MM.1S (cell line): ENCODE measurements around the gene SNX9.

Experiments used
- DNase-seq: peaks from one replicate; pipeline ENCODE4 v3.0.0-alpha.2; 2015
- H2AFZ ChIP-seq: fragments of 300-600 bp; sonication (generic); 2 replicates; pipeline ENCODE4 v1.6.0; 2016; ENCODE audit warnings: antibody characterized with exemption, low read length
- H3F3A ChIP-seq: fragments of 300-600 bp; sonication (generic); 2 replicates; pipeline ENCODE4 v1.6.1; 2016; ENCODE audit warnings: mild to moderate bottlenecking, antibody characterized with exemption, low read length, moderate library complexity, mixed read lengths; ENCODE audit not compliant: insufficient read depth
- H3K27ac ChIP-seq: fragments of 300-600 bp; sonication (generic); 2 replicates; pipeline ENCODE4 v1.5.1; 2016; ENCODE audit warnings: mild to moderate bottlenecking, low read length
- H3K27me3 ChIP-seq: fragments of 300-600 bp; sonication (generic); replicated peaks from 2 replicates; pipeline ENCODE4 v1.6.0; 2016; ENCODE audit warnings: low read length; ENCODE audit not compliant: insufficient read depth
- H3K36me3 ChIP-seq: fragments of 300-600 bp; sonication (generic); replicated peaks from 2 replicates; pipeline ENCODE4 v1.6.1; 2016; ENCODE audit warnings: mild to moderate bottlenecking, low read length, mixed read lengths; ENCODE audit not compliant: insufficient read depth
- H3K4me1 ChIP-seq: fragments of 300-600 bp; sonication (generic); 2 replicates; pipeline ENCODE4 v1.6.1; 2016; ENCODE audit warnings: low read length, mixed read lengths
- H3K4me2 ChIP-seq: fragments of 300-600 bp; sonication (generic); 2 replicates; pipeline ENCODE4 v1.6.0; 2016; ENCODE audit warnings: low read depth, low read length
- H3K4me3 ChIP-seq: fragments of 300-600 bp; sonication (generic); 2 replicates; pipeline ENCODE4 v1.5.1; 2016; ENCODE audit warnings: low read length, mixed read lengths
- H3K79me2 ChIP-seq: fragments of 300-600 bp; sonication (generic); 2 replicates; pipeline ENCODE4 v1.6.1; 2016; ENCODE audit warnings: mixed run types, low read length, mixed read lengths
- H3K9ac ChIP-seq: fragments of 300-600 bp; sonication (generic); 2 replicates; pipeline ENCODE4 v1.6.1; 2016; ENCODE audit warnings: low read length, mixed read lengths
- H3K9me2 ChIP-seq: fragments of 300-600 bp; sonication (generic); replicated peaks from 2 replicates; pipeline ENCODE4 v1.6.1; 2016; ENCODE audit warnings: mild to moderate bottlenecking, low read length, mixed read lengths; ENCODE audit not compliant: insufficient read depth
- H3K9me3 ChIP-seq: fragments of 300-600 bp; sonication (generic); replicated peaks from 2 replicates; pipeline ENCODE4 v1.6.1; 2016; ENCODE audit warnings: mild to moderate bottlenecking, low read length, mixed read lengths; ENCODE audit not compliant: insufficient read depth
- H4K20me1 ChIP-seq: fragments of 300-600 bp; sonication (generic); 2 replicates; pipeline ENCODE4 v1.6.1; 2016; ENCODE audit warnings: mild to moderate bottlenecking, low read length, moderate library complexity, mixed read lengths; ENCODE audit not compliant: insufficient read depth
- EZH2 ChIP-seq: fragments of 300-600 bp; sonication (generic); optimal IDR thresholded peaks from 2 replicates; pipeline ENCODE3; 2017; ENCODE audit warnings: low read depth, mild to moderate bottlenecking, antibody characterized with exemption, low read length, mixed read lengths
- EZH2phosphoT487 ChIP-seq: fragments of 300-600 bp; sonication (generic); IDR thresholded peaks from 2 replicates; pipeline ENCODE4 v1.6.1; 2018; ENCODE audit warnings: antibody characterized with exemption, low read length
- TF ChIP-seq, protein P1 (sequence below): fragments of 300-600 bp; sonication (generic); IDR thresholded peaks from 2 replicates; pipeline ENCODE4 v1.5.1; 2016; ENCODE audit warnings: antibody characterized with exemption, low read length, mixed read lengths

Gene SNX9

DNA sequence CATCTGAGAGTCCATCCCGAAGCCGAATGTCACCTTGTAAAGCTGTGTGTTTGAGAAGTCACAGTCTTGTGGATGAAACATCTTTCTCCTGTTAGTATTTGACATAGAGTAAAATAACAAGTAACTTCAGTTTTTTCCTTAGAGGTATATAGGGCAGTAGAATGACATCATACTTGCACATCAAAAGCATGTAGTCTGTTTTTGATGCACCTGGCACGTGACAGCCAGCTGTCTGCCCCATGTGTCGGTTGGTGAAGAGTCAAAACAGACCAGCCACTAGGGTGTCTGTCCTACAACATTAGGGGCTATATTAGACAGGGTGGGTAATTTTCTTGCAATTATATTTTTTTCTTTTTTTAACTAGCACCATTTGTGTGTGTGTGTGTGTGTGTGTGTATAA is 70.2 kb downstream of the SNX9 start:
- Histone ChIP-seq H3K27me3 (no peaks in the 10 kb centered on the region), H3F3A (no peaks in the 10 kb centered on the region), H3K4me2 (no peak overlapping the region), H3K4me1 (no peaks in the 10 kb centered on the region), H3K27ac (no peak overlapping the region), H3K9me2 (no peaks in the 10 kb centered on the region), H3K36me3 (no peaks in the 10 kb centered on the region), H3K79me2 (no peaks in the 10 kb centered on the region), H3K9ac (no peak overlapping the region), H2AFZ (no peak overlapping the region), H3K9me3 (no peaks in the 10 kb centered on the region), H4K20me1 (no peaks in the 10 kb centered on the region), H3K4me3 (no peak overlapping the region)
- no peak for DNase-seq
- TF ChIP-seq EZH2phosphoT487 = no peak
- TF ChIP-seq, protein P1, sequence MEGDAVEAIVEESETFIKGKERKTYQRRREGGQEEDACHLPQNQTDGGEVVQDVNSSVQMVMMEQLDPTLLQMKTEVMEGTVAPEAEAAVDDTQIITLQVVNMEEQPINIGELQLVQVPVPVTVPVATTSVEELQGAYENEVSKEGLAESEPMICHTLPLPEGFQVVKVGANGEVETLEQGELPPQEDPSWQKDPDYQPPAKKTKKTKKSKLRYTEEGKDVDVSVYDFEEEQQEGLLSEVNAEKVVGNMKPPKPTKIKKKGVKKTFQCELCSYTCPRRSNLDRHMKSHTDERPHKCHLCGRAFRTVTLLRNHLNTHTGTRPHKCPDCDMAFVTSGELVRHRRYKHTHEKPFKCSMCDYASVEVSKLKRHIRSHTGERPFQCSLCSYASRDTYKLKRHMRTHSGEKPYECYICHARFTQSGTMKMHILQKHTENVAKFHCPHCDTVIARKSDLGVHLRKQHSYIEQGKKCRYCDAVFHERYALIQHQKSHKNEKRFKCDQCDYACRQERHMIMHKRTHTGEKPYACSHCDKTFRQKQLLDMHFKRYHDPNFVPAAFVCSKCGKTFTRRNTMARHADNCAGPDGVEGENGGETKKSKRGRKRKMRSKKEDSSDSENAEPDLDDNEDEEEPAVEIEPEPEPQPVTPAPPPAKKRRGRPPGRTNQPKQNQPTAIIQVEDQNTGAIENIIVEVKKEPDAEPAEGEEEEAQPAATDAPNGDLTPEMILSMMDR = no peak
- TF ChIP-seq EZH2 = no peak

DNA sequence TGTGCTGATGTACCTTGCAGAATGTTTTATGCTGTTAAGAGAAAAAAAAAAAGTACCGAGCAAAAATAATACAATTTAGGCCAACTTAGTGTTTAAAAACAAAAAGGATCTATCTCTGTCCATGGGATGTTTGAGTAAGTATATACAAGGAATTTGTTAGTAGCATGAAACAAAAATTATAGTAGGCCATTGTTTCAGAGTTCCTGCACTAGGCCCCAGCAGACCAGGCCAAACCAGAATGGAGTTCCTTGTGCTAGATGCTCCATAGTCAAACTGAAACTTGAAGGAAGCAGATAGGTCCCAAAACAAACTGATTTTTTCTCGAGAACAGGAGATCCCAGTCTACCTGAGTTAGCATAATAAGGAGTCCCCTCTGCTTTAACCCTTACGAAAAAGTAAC is 72.5 kb downstream of the SNX9 start:
- TF ChIP-seq, protein P1 = no peak
- TF ChIP-seq EZH2 (no peak), EZH2phosphoT487 (no peak)
- Histone ChIP-seq H3K4me2 (no peak overlapping the region), H3K36me3 (no peaks in the 10 kb centered on the region), H2AFZ (no peak overlapping the region), H3K27me3 (no peaks in the 10 kb centered on the region), H3K4me1 (no peaks in the 10 kb centered on the region), H3F3A (no peaks in the 10 kb centered on the region), H4K20me1 (no peaks in the 10 kb centered on the region), H3K4me3 (no peak overlapping the region), H3K9ac (no peak overlapping the region), H3K9me3 (no peaks in the 10 kb centered on the region), H3K9me2 (no peaks in the 10 kb centered on the region), H3K79me2 (no peaks in the 10 kb centered on the region), H3K27ac (no peak overlapping the region)
- DNase-seq = no peak

DNA sequence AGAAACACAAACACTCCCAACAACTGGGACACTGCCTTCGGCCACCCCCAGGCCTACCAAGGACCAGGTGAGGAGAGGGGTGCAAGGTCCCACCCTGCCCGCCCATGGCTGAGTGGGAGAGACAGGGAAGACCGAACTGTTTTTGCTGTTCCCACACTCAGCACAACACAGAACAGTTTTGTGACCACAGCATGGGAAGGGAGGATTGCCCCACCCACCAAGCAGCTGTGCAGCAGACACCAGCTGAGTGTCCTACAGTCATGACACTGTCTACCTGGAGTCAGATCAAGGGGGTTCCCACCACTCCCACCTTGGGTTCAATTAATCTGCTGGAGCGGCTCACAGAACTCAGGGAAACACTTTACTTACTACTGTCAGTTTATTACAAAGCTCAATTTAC is 73.9 kb downstream of the SNX9 start:
- no peak for DNase-seq
- no peaks in the 10 kb centered on the region for H3F3A ChIP-seq
- H3K79me2 ChIP-seq = no peaks in the 10 kb centered on the region
- H3K9me2 ChIP-seq = no peaks in the 10 kb centered on the region
- no peaks in the 10 kb centered on the region for H3K9me3 ChIP-seq
- no peaks in the 10 kb centered on the region for H3K4me1 ChIP-seq
- no peak overlapping the region for H3K27ac ChIP-seq
- H3K4me2 ChIP-seq = no peak overlapping the region
- TF ChIP-seq EZH2phosphoT487 (no peak), EZH2 (no peak)
- TF ChIP-seq, protein P1 = no peak
- no peaks in the 10 kb centered on the region for H3K36me3 ChIP-seq
- H2AFZ ChIP-seq = no peak overlapping the region
- H3K27me3 ChIP-seq = no peaks in the 10 kb centered on the region
- H4K20me1 ChIP-seq = no peaks in the 10 kb centered on the region
- no peak overlapping the region for H3K4me3 ChIP-seq
- no peak overlapping the region for H3K9ac ChIP-seq

DNA sequence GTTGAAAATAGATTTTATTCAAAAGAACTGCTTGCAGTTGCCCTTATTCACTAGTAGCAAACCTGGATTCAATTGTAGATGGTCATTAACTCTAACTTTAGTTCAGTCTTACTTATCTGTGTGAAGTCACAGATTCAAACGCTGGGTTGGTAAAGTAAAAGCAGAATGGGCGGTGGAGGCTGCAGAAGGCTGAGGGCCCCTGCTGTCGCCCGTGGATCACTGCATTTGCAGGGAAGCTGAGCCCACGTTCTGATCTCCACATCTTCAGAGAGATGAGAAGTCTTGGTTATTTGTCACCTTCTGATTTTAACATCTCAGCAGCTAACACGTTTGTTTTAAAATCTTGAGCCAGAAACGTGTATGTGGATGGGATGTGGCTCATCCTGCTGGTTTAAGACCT is 75.1 kb downstream of the SNX9 start:
- no peak for DNase-seq
- Histone ChIP-seq H3K9me3 (no peaks in the 10 kb centered on the region), H3K4me1 (no peaks in the 10 kb centered on the region), H3F3A (no peaks in the 10 kb centered on the region), H3K9ac (no peak overlapping the region), H3K27me3 (no peaks in the 10 kb centered on the region), H4K20me1 (no peaks in the 10 kb centered on the region), H3K4me2 (no peak overlapping the region), H3K36me3 (no peaks in the 10 kb centered on the region), H3K9me2 (no peaks in the 10 kb centered on the region), H3K27ac (no peak overlapping the region), H3K4me3 (no peak overlapping the region), H2AFZ (no peak overlapping the region), H3K79me2 (no peaks in the 10 kb centered on the region)
- TF ChIP-seq EZH2 (no peak), EZH2phosphoT487 (no peak)
- TF ChIP-seq, protein P1 = no peak
